GM12892 (cell line): ENCODE measurements around the gene VGLL2.

Source experiments
- POLR2A ChIP-seq: IDR thresholded peaks from 2 replicates; pipeline ENCODE4 v1.6.1; 2011; ENCODE audit warnings: low read depth, low read length, control low read depth
- TAF1 ChIP-seq: IDR thresholded peaks from 2 replicates; pipeline ENCODE4 v1.6.1; 2011; ENCODE audit warnings: low read depth, mild to moderate bottlenecking, control low read depth, low read length, borderline replicate concordance

DNA sequence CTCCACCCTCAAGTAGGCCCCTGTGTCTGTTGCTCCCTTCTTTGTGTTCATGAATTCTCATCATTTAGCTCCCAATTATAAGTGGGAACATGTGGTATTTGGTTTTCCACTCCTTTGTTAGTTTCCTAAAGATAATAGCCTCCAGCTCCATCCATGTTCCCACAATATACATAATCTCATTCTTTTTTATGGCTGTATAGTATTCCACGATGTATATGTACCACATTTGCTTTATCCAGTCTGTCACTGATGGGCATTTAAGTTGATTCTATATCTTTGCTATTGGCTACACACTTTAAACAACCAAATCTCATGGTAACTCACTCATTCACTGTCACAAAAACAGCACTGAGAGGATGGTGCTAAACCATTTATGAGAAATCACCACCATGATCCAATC is 35.5 kb upstream of the VGLL2 start:
- TF ChIP-seq POLR2A (no peak), TAF1 (no peak)
